Esophagus squamous epithelium (tissue), 4 donors: Measurements from ENCODE around the gene LRRD1.

ENCODE experiments used
- POLR2A ChIP-seq, 4 donors: fragments of 450-650 bp; IDR thresholded peaks; one replicate each; pipeline ENCODE4 v1.6.1; 2017; ENCODE audit warnings: antibody characterized with exemption in 4 of 4, mild to moderate bottlenecking in 4 of 4, moderate library complexity in 3 of 4
- TF ChIP-seq, protein P1 (sequence below), 6 experiments: fragments of 450-650 bp in 4 of 6; fragments of 200-600 bp in 2 of 6; sonication (generic) in 2 of 6; IDR thresholded peaks; one replicate each; pipeline ENCODE4 v1.5.1; 2016 to 2019; ENCODE audit warnings: antibody characterized with exemption in 6 of 6, mild to moderate bottlenecking in 4 of 6, moderate library complexity in 4 of 6

GRCh38 chr7:92192326-92192725 lies 13.4 kb upstream of the LRRD1 start:
- TF ChIP-seq, protein P1, sequence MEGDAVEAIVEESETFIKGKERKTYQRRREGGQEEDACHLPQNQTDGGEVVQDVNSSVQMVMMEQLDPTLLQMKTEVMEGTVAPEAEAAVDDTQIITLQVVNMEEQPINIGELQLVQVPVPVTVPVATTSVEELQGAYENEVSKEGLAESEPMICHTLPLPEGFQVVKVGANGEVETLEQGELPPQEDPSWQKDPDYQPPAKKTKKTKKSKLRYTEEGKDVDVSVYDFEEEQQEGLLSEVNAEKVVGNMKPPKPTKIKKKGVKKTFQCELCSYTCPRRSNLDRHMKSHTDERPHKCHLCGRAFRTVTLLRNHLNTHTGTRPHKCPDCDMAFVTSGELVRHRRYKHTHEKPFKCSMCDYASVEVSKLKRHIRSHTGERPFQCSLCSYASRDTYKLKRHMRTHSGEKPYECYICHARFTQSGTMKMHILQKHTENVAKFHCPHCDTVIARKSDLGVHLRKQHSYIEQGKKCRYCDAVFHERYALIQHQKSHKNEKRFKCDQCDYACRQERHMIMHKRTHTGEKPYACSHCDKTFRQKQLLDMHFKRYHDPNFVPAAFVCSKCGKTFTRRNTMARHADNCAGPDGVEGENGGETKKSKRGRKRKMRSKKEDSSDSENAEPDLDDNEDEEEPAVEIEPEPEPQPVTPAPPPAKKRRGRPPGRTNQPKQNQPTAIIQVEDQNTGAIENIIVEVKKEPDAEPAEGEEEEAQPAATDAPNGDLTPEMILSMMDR (IDR thresholded peaks at IDR 0.05) = no peak
- no peak for TF ChIP-seq POLR2A (IDR thresholded peaks at IDR 0.05)
